CD4-positive, alpha-beta T cell treated with Interleukin-15 for 1 hour (primary cell): ENCODE measurements around the gene SLC39A11.
"Not testable (repeated sequence)": the region's sequence is repeated elsewhere in the genome, so short reads cannot be mapped to it uniquely, and the experiment has no call there.

ENCODE experiments used
- DNase-seq: peaks from one replicate; pipeline ENCODE4 v3.0.0-alpha.2; 2020

SLC39A11 gene

GRCh38 chr17:72861811-72862210 lies 230.7 kb downstream of the SLC39A11 start:
- DNase-seq = no peak

- DNase-seq = no peak
These were observed 231.7 kb downstream of the SLC39A11 start for GRCh38 chr17:72860778-72861177.

- no peak for DNase-seq
These were observed 233.5 kb downstream of the SLC39A11 start for GRCh38 chr17:72858826-72859495.

GRCh38 chr17:72853440-72854415 lies 238.8 kb downstream of the SLC39A11 start:
- DNase-seq = no peak

- no peak for DNase-seq
These were observed 240.1 kb downstream of the SLC39A11 start for GRCh38 chr17:72852277-72852938.

GRCh38 chr17:72850410-72851118 lies 241.9 kb downstream of the SLC39A11 start:
- DNase-seq = no peak

- DNase-seq = no peak
These were observed 246.1 kb downstream of the SLC39A11 start for GRCh38 chr17:72846399-72846798.

- DNase-seq = no peak
These were observed 248.9 kb downstream of the SLC39A11 start for GRCh38 chr17:72843591-72843990.

GRCh38 chr17:72840019-72840418 lies 252.5 kb downstream of the SLC39A11 start:
- no peak for DNase-seq

GRCh38 chr17:72839131-72839725 lies 253.3 kb downstream of the SLC39A11 start:
- DNase-seq = no peak

GRCh38 chr17:72838581-72838980 lies 253.9 kb downstream of the SLC39A11 start:
- DNase-seq = no peak

GRCh38 chr17:72838068-72838467 lies 254.4 kb downstream of the SLC39A11 start:
- no peak for DNase-seq

- DNase-seq = no peak
These were observed 255.2 kb downstream of the SLC39A11 start for GRCh38 chr17:72837335-72837734.

GRCh38 chr17:72833128-72833765 lies 259.2 kb downstream of the SLC39A11 start:
- no peak for DNase-seq

GRCh38 chr17:72832306-72832705 lies 260.2 kb downstream of the SLC39A11 start:
- no peak for DNase-seq

GRCh38 chr17:72829883-72830282 lies 262.6 kb downstream of the SLC39A11 start:
- DNase-seq = no peak

- no peak for DNase-seq
These were observed 265.9 kb downstream of the SLC39A11 start for GRCh38 chr17:72826602-72827001.

- not testable (repeated sequence) for DNase-seq
These were observed 266.4 kb downstream of the SLC39A11 start for GRCh38 chr17:72826059-72826458.

GRCh38 chr17:72825218-72825617 lies 267.3 kb downstream of the SLC39A11 start:
- DNase-seq = no peak

- DNase-seq = not testable (repeated sequence)
These were observed 268.2 kb downstream of the SLC39A11 start for GRCh38 chr17:72824267-72824666.

- DNase-seq = no peak
These were observed 270.0 kb downstream of the SLC39A11 start for GRCh38 chr17:72822358-72823023.
